ENCODE results near the gene TMEM143. TPM values are rescaled to one million over a fixed set of nuclear protein-coding genes. Genes with fewer than 3 reads are reported as not detected.

The TMEM143 gene
- total and polyA plus RNA-seq, 2 of the 8 experiments (the other 6 are each of a cell fraction or from before 2014, with no cell fraction given) = 14.2 to 19.1 TPM

- H3K4me1 ChIP-seq (replicated peaks in 1 of 4; ENCODE audit: control insufficient read depth in 3 of 4, insufficient read depth in 4 of 4, low read length in 3 of 4) = no peaks in the 10 kb centered on the region
- H3K9ac ChIP-seq (replicated peaks in 1 of 4; ENCODE audit: extremely low read depth in 1 of 4, low read depth in 3 of 4, low read length in 3 of 4) = no peak overlapping the region
- H3K27ac ChIP-seq (ENCODE audit: low read depth, low read length) = no peak overlapping the region
- no peak overlapping the region for H3K56ac ChIP-seq (replicated peaks; ENCODE audit: insufficient read length, low read depth, low read length)
- no peak overlapping the region for H3K4ac ChIP-seq (replicated peaks; ENCODE audit: insufficient read length, low read depth, low read length)
- no peaks in the 10 kb centered on the region for H3K9me3 ChIP-seq (ENCODE audit: insufficient read depth in 2 of 2, low read depth in 1 of 2, low read length in 1 of 2)
- H2AK5ac ChIP-seq (ENCODE audit: low read depth, low read length) = no peak overlapping the region
- no peaks in the 10 kb centered on the region for H3K79me1 ChIP-seq (ENCODE audit: low read depth, low read length)
- no peak overlapping the region for H2BK5ac ChIP-seq (ENCODE audit: low read depth, low read length)
- no peaks in the 10 kb centered on the region for H3K36me3 ChIP-seq (ENCODE audit: control insufficient read depth in 2 of 4, insufficient read depth in 4 of 4, low read length in 3 of 4)
- H4K5ac ChIP-seq (ENCODE audit: insufficient read length, low read depth, low read length) = no peak overlapping the region
- H3K14ac ChIP-seq (ENCODE audit: insufficient read length) = no peak overlapping the region
- H4K8ac ChIP-seq (ENCODE audit: extremely low read depth, insufficient read depth, low read length) = no peak overlapping the region
- H2BK120ac ChIP-seq (replicated peaks; ENCODE audit: low read depth, low read length) = no peak overlapping the region
- H4K91ac ChIP-seq (replicated peaks; ENCODE audit: insufficient read length, low read length) = no peak overlapping the region
- no peak overlapping the region for H2BK15ac ChIP-seq (ENCODE audit: low read length)
- H3K23me2 ChIP-seq (ENCODE audit: low read depth, low read length) = peaks cover 4% of the 10 kb centered on the region
- H3K27me3 ChIP-seq (replicated peaks in 1 of 4; ENCODE audit: control insufficient read depth in 3 of 4, extremely low read depth in 1 of 4, insufficient read depth in 3 of 4, low read length in 3 of 4) = no peaks in the 10 kb centered on the region
- no peak overlapping the region for H2BK12ac ChIP-seq (ENCODE audit: low read depth, low read length)
- H3K23ac ChIP-seq (ENCODE audit: insufficient read length) = no peak overlapping the region
- H4K20me1 ChIP-seq (replicated peaks in 1 of 2; ENCODE audit: control insufficient read depth in 1 of 2, insufficient read depth in 2 of 2, low read length in 2 of 2) = no peaks in the 10 kb centered on the region
- no peak overlapping the region for H3K4me2 ChIP-seq (ENCODE audit: insufficient read depth in 1 of 2, low read depth in 2 of 2, low read length in 2 of 2)
- H2AFZ ChIP-seq (ENCODE audit: low read length) = no peak overlapping the region
- CTCF ChIA-PET (ENCODE audit: partially characterized antibody) = interaction anchor here (0.8 to 2.4 kb wide), 3 partner anchors 8 to 46 kb away, joined by 3 to 7 read pairs (median 6); no protein-coding TSS in a partner anchor
- no peak for DNase-seq (ENCODE audit: low read depth in 1 of 2, low spot score in 2 of 2)
- no peak for FAIRE-seq
- H3K18ac ChIP-seq (ENCODE audit: extremely low read depth, low read length) = no peak overlapping the region
- no peak overlapping the region for H2BK20ac ChIP-seq (ENCODE audit: low read length)
- POLR2A ChIA-PET (ENCODE audit: partially characterized antibody) = interaction anchor here (0.6 kb wide), 1 partner anchor 67 kb away, joined by 3 read pairs; no protein-coding TSS in a partner anchor
- 86% methylated on average over 1 of the region's 5 CpGs; no CpG with 5 or more reads in 1 of the 2 experiments for WGBS, 2 experiments (ENCODE audit: extremely low coverage in 1 of 2, insufficient coverage in 1 of 2, insufficient read length in 1 of 2, insufficient replicate concordance in 2 of 2, low coverage in 1 of 2, low lambda C conversion rate in 2 of 2, missing lambda C conversion rate in 1 of 2)
- no peaks in the 10 kb centered on the region for H3K79me2 ChIP-seq (ENCODE audit: control insufficient read depth in 1 of 2, insufficient read depth in 2 of 2, low read length in 2 of 2)
- H3K4me3 ChIP-seq (ENCODE audit: extremely low read depth in 1 of 4, insufficient read depth in 2 of 4, low read depth in 3 of 4, low read length in 4 of 4) = no peak overlapping the region
- no peak for TF ChIP-seq KDM5A (IDR thresholded peaks at IDR 0.05; ENCODE audit: low read length)
- no peak for TF ChIP-seq ASH2L (IDR thresholded peaks at IDR 0.05; ENCODE audit: low read length)
- TF ChIP-seq KDM4A (IDR thresholded peaks at IDR 0.05; ENCODE audit: low read depth, low read length, severe bottlenecking) = no peak
Observed at GRCh38 chr19:48359123-48359522, 4.6 kb downstream of the TMEM143 start.
